Panc1 (cell line): ENCODE measurements around the gene PMFBP1. TPM values are rescaled to one million over a fixed set of nuclear protein-coding genes. Genes with fewer than 3 reads are reported as not detected.

Source experiments
- ATAC-seq: fragments of 200-7000 bp; cut with Tn5 transposase; 2 replicates; pipeline ENCODE4 v1.9.1; 2020; ENCODE audit warnings: mild to moderate bottlenecking, moderate library complexity
- BruUV-seq: library from RNA; stranded (reverse); fragments of 400-500 nt; replicated peaks from 2 replicates; lab custom pipeline; 2021; lab: Mats Ljungman, UMichigan
- CTCF ChIA-PET: fragments of 300-600 bp; sonication (Branson Sonifier 250); formaldehyde crosslinking; loops from one replicate; lab custom pipeline; 2022; ENCODE audit warnings: antibody characterized with exemption; lab: Charles Lee
- POLR2A ChIA-PET: fragments of 300-600 bp; sonication (Branson Sonifier 250); formaldehyde crosslinking; loops from one replicate; lab custom pipeline; 2022; ENCODE audit warnings: antibody characterized with exemption; lab: Charles Lee
- DNase-seq: peaks from one replicate; pipeline ENCODE4 v3.0.0-alpha.2; 2010; ENCODE audit warnings: low read depth, low spot score
- H3K27ac ChIP-seq: 2 replicates; pipeline ENCODE4 v1.5.1; 2011; ENCODE audit warnings: mild to moderate bottlenecking, low read length, inconsistent platforms
- H3K27me3 ChIP-seq: fragments of 200-500 bp; sonication (Bioruptor generic); 2 replicates; pipeline ENCODE4 v1.6.0; 2014; ENCODE audit warnings: low read length, inconsistent platforms; ENCODE audit not compliant: control insufficient read depth, insufficient read depth
- H3K36me3 ChIP-seq: fragments of 200-500 bp; sonication (Bioruptor generic); 2 replicates; pipeline ENCODE4 v1.5.1; 2014; ENCODE audit warnings: inconsistent platforms, mild to moderate bottlenecking, low read length, moderate library complexity; ENCODE audit not compliant: control insufficient read depth, insufficient read depth
- H3K4me1 ChIP-seq: 2 replicates; pipeline ENCODE4 v1.5.1; 2011; ENCODE audit warnings: inconsistent platforms, mild to moderate bottlenecking, low read length, moderate library complexity; ENCODE audit not compliant: control insufficient read depth, insufficient read depth
- H3K4me3 ChIP-seq, 2 experiments: 2 replicates each; pipeline ENCODE4 v1.5.1; 2011 to 2012; ENCODE audit warnings: low read depth in 2 of 2, low read length in 2 of 2, mild to moderate bottlenecking in 2 of 2, inconsistent platforms in 1 of 2, moderate library complexity in 1 of 2
- H3K9me3 ChIP-seq: fragments of 200-500 bp; sonication (Bioruptor generic); 2 replicates; pipeline ENCODE4 v1.5.1; 2014; ENCODE audit warnings: low read depth, mild to moderate bottlenecking, inconsistent platforms, low read length, moderate library complexity; ENCODE audit not compliant: control insufficient read depth, insufficient read depth
- POLR2AphosphoS5 ChIP-seq: IDR thresholded peaks from 2 replicates; pipeline ENCODE4 v1.6.1; 2012; ENCODE audit warnings: mild to moderate bottlenecking, low read depth, low read length, moderate library complexity
- REST ChIP-seq, 2 experiments: IDR thresholded peaks; 2 replicates each; pipeline ENCODE4 v1.6.1; 2011 to 2012; ENCODE audit warnings: low read depth in 2 of 2, control low read depth in 1 of 2, low read length in 1 of 2, mild to moderate bottlenecking in 1 of 2, moderate library complexity in 1 of 2; ENCODE audit not compliant: insufficient read depth in 1 of 2
- SIN3A ChIP-seq: IDR thresholded peaks from 2 replicates; pipeline ENCODE4 v1.6.1; 2012; ENCODE audit warnings: low read depth, mild to moderate bottlenecking, low read length, moderate library complexity, borderline replicate concordance; ENCODE audit not compliant: insufficient read depth
- TCF7L2 ChIP-seq: IDR thresholded peaks from 2 replicates; pipeline ENCODE4 v1.6.1; 2011; ENCODE audit warnings: mild to moderate bottlenecking, low read depth, low read length, inconsistent platforms
- in situ Hi-C: cut with HindIII; loops from 2 replicates; pipeline ENCODE4 v1.10.0; 2016; ENCODE audit warnings: low sequenced_read_pairs, low pct_unique_long_range_greater_than_20kb
- intact Hi-C: fragments of 100-400 bp; cut with micrococcal nuclease; formaldehyde crosslinking; loops from one replicate; pipeline ENCODE4 v1.10.0; 2022; ENCODE audit not compliant: unreplicated experiment
- total RNA-seq: library from RNA; stranded (reverse); gene quantifications from one replicate; pipeline ENCODE4 v1.2.1, GENCODE V29; 2021; ENCODE audit not compliant: unreplicated experiment
- TF ChIP-seq, protein P1 (sequence below): fragments of 450-650 bp; IDR thresholded peaks from 2 replicates; pipeline ENCODE4 v1.5.1; 2017; ENCODE audit warnings: mild to moderate bottlenecking

The PMFBP1 gene
- total RNA-seq, 1 experiment from 2014 or later, result 0.10 TPM

DNA sequence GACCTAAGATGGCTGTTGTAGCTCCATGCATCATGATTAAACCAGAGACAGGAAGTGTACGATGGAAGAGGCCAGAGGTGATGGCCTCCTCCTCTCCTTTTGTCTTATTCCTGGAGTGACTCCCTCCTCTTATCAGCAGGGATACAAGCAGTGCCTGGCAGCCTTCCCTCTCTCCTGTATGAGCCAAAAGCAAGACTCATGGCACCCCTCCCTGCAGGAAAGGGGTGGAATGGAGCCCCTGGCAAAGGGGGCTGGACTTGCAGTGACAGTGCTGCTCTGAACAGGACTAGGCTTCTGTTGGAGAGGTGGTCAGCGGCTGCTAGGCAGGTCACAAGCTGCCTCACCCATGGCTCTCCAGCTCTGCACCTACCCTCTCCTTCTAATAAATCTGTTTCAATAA is 87.0 kb downstream of the PMFBP1 start:
- ChIA-PET POLR2A (no interaction called here), CTCF (interaction anchor here (0.7 kb wide), 1 partner anchor 319 kb away, joined by 7 read pairs; no protein-coding TSS in a partner anchor)
- Histone ChIP-seq H3K27ac (no peak overlapping the region), H3K4me3 (no peak overlapping the region), H3K36me3 (peaks cover 11% of the 10 kb centered on the region), H3K9me3 (peaks cover 4% of the 10 kb centered on the region; the same call in 1 of the 2 replicates), H3K27me3 (no peaks in the 10 kb centered on the region), H3K4me1 (no peaks in the 10 kb centered on the region)
- ATAC-seq (no peak), DNase-seq (no peak)
- TF ChIP-seq, protein P1, sequence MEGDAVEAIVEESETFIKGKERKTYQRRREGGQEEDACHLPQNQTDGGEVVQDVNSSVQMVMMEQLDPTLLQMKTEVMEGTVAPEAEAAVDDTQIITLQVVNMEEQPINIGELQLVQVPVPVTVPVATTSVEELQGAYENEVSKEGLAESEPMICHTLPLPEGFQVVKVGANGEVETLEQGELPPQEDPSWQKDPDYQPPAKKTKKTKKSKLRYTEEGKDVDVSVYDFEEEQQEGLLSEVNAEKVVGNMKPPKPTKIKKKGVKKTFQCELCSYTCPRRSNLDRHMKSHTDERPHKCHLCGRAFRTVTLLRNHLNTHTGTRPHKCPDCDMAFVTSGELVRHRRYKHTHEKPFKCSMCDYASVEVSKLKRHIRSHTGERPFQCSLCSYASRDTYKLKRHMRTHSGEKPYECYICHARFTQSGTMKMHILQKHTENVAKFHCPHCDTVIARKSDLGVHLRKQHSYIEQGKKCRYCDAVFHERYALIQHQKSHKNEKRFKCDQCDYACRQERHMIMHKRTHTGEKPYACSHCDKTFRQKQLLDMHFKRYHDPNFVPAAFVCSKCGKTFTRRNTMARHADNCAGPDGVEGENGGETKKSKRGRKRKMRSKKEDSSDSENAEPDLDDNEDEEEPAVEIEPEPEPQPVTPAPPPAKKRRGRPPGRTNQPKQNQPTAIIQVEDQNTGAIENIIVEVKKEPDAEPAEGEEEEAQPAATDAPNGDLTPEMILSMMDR, result no peak
- TF ChIP-seq TCF7L2, result no peak
- no peak for TF ChIP-seq REST (IDR thresholded peaks at IDR 0.05; ENCODE audit: insufficient read depth in 1 of 2, low read depth in 2 of 2, low read length in 1 of 2)
- TF ChIP-seq SIN3A, result no peak
- TF ChIP-seq POLR2AphosphoS5, result no peak
- BruUV-seq, result no TSS peak
- in situ Hi-C loops, result no loop called here
- intact Hi-C loops, result no loop called here

- DNase-seq (no peak), ATAC-seq (no peak)
- Histone ChIP-seq H3K27me3 (no peaks in the 10 kb centered on the region), H3K27ac (no peak overlapping the region), H3K9me3 (peaks cover 4% of the 10 kb centered on the region; the same call in 1 of the 2 replicates), H3K4me3 (no peak overlapping the region), H3K4me1 (no peaks in the 10 kb centered on the region), H3K36me3 (peaks cover 9% of the 10 kb centered on the region)
- POLR2A ChIA-PET, result no interaction called here
- BruUV-seq, result no TSS peak
- CTCF ChIA-PET, result no interaction called here
- TF ChIP-seq REST (IDR thresholded peaks at IDR 0.05; ENCODE audit: insufficient read depth in 1 of 2, low read depth in 2 of 2, low read length in 1 of 2) (no peak), POLR2AphosphoS5 (no peak), TCF7L2 (no peak), SIN3A (no peak)
- TF ChIP-seq, protein P1, result no peak
- in situ Hi-C loops, result no loop called here
- intact Hi-C loops, result no loop called here
These were observed 87.5 kb downstream of the PMFBP1 start for GRCh38 chr16:72084445-72084844.
